ENCODE data around the gene GCGR.

GRCh38 chr17:81837641-81838040 lies 33.7 kb downstream of the GCGR start:
- TF ChIP-seq CTCF (IDR thresholded peaks at IDR 0.05) (no peak), POLR2A (IDR thresholded peaks at IDR 0.05) (no peak)

All from testis (tissue), 2 donors.